PC-3 (cell line): Measurements from ENCODE around the gene SIPA1L2. TPM values are rescaled to one million over a fixed set of nuclear protein-coding genes. Genes with fewer than 3 reads are reported as not detected.

Experiments used
- ATAC-seq: fragments of 200-7000 bp; cut with Tn5 transposase; 2 replicates; pipeline ENCODE4 v1.9.1; 2020; ENCODE audit warnings: mild to moderate bottlenecking, moderate library complexity
- BruUV-seq: library from RNA; stranded (reverse); fragments of 400-500 nt; replicated peaks from 2 replicates; lab custom pipeline; 2021; lab: Mats Ljungman, UMichigan
- CTCF ChIA-PET: fragments of 300-600 bp; sonication (Branson Sonifier 250); formaldehyde crosslinking; loops from one replicate; lab custom pipeline; 2022; ENCODE audit warnings: antibody characterized with exemption; lab: Charles Lee
- POLR2A ChIA-PET: fragments of 300-600 bp; sonication (Branson Sonifier 250); formaldehyde crosslinking; loops from one replicate; lab custom pipeline; 2022; ENCODE audit warnings: antibody characterized with exemption; ENCODE audit not compliant: unreplicated experiment; lab: Charles Lee
- DNase-seq: peaks from one replicate; pipeline ENCODE4 v3.0.0-alpha.2; 2015
- H2AFZ ChIP-seq: fragments of 300-600 bp; sonication (generic); 2 replicates; pipeline ENCODE4 v1.6.0; 2016; ENCODE audit warnings: antibody characterized with exemption, low read length
- H3F3A ChIP-seq: fragments of 300-600 bp; sonication (generic); one replicate; pipeline ENCODE4 v1.6.0; 2017; ENCODE audit warnings: antibody characterized with exemption, low read length, control low read depth, mild to moderate bottlenecking; ENCODE audit not compliant: unreplicated experiment
- H3K27ac ChIP-seq: fragments of 300-600 bp; sonication (generic); 2 replicates; pipeline ENCODE4 v1.5.1; 2016; ENCODE audit warnings: mild to moderate bottlenecking, low read length
- H3K27me3 ChIP-seq: fragments of 300-600 bp; sonication (generic); 2 replicates; pipeline ENCODE4 v1.6.1; 2016; ENCODE audit warnings: low read length, mixed read lengths
- H3K36me3 ChIP-seq: fragments of 300-600 bp; sonication (generic); 2 replicates; pipeline ENCODE4 v1.6.1; 2016; ENCODE audit warnings: low read depth, mixed run types, low read length, mixed read lengths
- H3K4me1 ChIP-seq: fragments of 300-600 bp; sonication (generic); 2 replicates; pipeline ENCODE4 v1.5.1; 2016; ENCODE audit warnings: low read length; ENCODE audit not compliant: insufficient read depth
- H3K4me2 ChIP-seq: fragments of 300-600 bp; sonication (generic); 2 replicates; pipeline ENCODE4 v1.6.0; 2016; ENCODE audit warnings: low read length
- H3K4me3 ChIP-seq: fragments of 300-600 bp; sonication (generic); 2 replicates; pipeline ENCODE4 v1.5.1; 2016; ENCODE audit warnings: mild to moderate bottlenecking, low read length, mixed read lengths
- H3K79me2 ChIP-seq: fragments of 300-600 bp; sonication (generic); 2 replicates; pipeline ENCODE4 v1.6.1; 2017; ENCODE audit warnings: low read length, mixed read lengths
- H3K9ac ChIP-seq: fragments of 300-600 bp; sonication (generic); 2 replicates; pipeline ENCODE4 v1.6.0; 2016; ENCODE audit warnings: mild to moderate bottlenecking, low read length
- H3K9me2 ChIP-seq: fragments of 300-600 bp; sonication (generic); replicated peaks from 2 replicates; pipeline ENCODE4 v1.6.1; 2016; ENCODE audit warnings: mixed run types, low read length, mixed read lengths
- H3K9me3 ChIP-seq: fragments of 300-600 bp; sonication (generic); 2 replicates; pipeline ENCODE4 v1.6.1; 2016; ENCODE audit warnings: low read length, mixed read lengths
- H4K20me1 ChIP-seq: fragments of 300-600 bp; sonication (generic); 2 replicates; pipeline ENCODE4 v1.6.1; 2016; ENCODE audit warnings: low read length, mixed read lengths
- EZH2 ChIP-seq: fragments of 300-600 bp; sonication (generic); IDR thresholded peaks from one replicate; pipeline ENCODE4 v1.6.1; 2017; ENCODE audit warnings: antibody characterized with exemption, mild to moderate bottlenecking, low read length; ENCODE audit not compliant: unreplicated experiment
- EZH2phosphoT487 ChIP-seq: fragments of 300-600 bp; sonication (generic); IDR thresholded peaks from 2 replicates; pipeline ENCODE4 v1.6.1; 2018; ENCODE audit warnings: mild to moderate bottlenecking, antibody characterized with exemption, low read length, borderline replicate concordance
- intact Hi-C: fragments of 100-400 bp; cut with micrococcal nuclease; formaldehyde crosslinking; loops from 2 replicates; pipeline ENCODE4 v1.9.0; 2023
- total RNA-seq: library from RNA; depleted of rRNA; stranded (reverse); fragments of >200 nt; gene quantifications from 2 replicates; pipeline ENCODE4 v1.2.3, GENCODE V29; 2014
- TF ChIP-seq, protein P1 (sequence below): fragments of 300-600 bp; sonication (generic); conservative IDR thresholded peaks from 2 replicates; pipeline ENCODE4 v1.5.1; 2017; ENCODE audit warnings: antibody characterized with exemption, low read depth, mild to moderate bottlenecking, low read length

The SIPA1L2 gene
- total RNA-seq, 1 experiment from 2014 or later: 9.8 TPM

DNA sequence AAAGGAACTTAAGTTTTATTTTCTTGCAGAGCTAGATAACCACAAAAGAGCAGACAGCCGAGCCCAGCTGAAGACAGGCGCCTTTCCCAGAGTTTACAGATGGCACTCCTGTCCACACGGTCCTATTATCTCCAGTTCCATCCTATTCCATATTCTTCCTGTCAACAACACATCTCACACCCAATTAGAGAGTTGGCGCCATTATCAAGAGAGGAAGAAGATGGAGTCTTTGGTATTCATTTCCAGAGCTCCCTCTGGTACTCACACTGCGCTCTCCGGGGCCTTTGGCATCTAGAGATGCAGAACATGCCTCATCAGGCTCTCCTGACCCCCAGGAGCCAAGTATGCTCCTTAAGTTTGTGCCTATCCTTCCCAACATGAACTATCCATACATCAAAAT is 43.3 kb upstream of the SIPA1L2 start:
- POLR2A ChIA-PET: no interaction called here
- Histone ChIP-seq H2AFZ (no peak overlapping the region), H3K27me3 (no peaks in the 10 kb centered on the region), H3K4me3 (no peak overlapping the region), H3K36me3 (no peaks in the 10 kb centered on the region), H3K4me1 (peaks cover 8% of the 10 kb centered on the region), H3K9me3 (no peaks in the 10 kb centered on the region), H3F3A (no peaks in the 10 kb centered on the region), H3K27ac (no peak overlapping the region), H3K4me2 (no peak overlapping the region), H3K9ac (no peak overlapping the region), H4K20me1 (no peaks in the 10 kb centered on the region), H3K9me2 (no peaks in the 10 kb centered on the region), H3K79me2 (no peaks in the 10 kb centered on the region)
- TF ChIP-seq EZH2 (no peak), EZH2phosphoT487 (no peak)
- ATAC-seq: no peak
- intact Hi-C loops: no loop called here
- DNase-seq: no peak
- CTCF ChIA-PET: no interaction called here
- no TSS peak for BruUV-seq

DNA sequence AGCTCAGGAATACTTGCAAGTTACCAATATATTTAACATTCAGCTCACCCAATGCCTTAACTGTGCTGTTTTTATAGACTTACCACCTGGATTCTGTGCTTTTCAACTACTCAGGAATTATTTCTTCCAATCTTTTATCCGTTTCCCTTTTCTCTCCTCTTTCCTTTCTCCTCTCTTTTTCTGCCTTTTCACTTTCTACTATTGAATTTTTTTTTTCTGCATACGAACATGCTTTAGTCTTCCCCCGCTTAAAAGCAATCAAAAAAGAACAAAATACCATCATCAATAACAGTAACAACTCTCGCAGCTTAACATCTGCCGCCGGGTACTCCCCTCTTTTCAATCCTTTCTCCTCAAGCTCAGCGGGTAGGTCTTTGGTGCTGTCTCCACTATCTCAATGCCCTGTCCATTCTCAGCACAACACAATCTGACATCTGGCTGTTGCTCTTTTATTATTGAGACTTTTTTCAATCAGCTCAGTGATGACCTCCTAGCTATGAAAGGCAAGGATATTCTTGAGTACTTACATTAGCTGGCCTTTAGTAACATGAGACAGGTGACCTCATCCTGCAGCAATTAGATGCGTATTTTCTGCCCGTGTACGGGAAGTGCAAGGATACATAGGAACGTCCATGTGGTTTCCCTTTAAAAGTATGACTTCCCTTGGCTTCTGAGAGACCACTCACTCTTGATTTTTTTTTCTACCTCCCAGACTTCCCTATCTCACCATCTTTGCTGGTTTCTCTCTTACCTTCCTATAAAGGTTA is 40.2 kb upstream of the SIPA1L2 start:
- TF ChIP-seq EZH2phosphoT487 (no peak), EZH2 (no peak)
- TF ChIP-seq, protein P1, sequence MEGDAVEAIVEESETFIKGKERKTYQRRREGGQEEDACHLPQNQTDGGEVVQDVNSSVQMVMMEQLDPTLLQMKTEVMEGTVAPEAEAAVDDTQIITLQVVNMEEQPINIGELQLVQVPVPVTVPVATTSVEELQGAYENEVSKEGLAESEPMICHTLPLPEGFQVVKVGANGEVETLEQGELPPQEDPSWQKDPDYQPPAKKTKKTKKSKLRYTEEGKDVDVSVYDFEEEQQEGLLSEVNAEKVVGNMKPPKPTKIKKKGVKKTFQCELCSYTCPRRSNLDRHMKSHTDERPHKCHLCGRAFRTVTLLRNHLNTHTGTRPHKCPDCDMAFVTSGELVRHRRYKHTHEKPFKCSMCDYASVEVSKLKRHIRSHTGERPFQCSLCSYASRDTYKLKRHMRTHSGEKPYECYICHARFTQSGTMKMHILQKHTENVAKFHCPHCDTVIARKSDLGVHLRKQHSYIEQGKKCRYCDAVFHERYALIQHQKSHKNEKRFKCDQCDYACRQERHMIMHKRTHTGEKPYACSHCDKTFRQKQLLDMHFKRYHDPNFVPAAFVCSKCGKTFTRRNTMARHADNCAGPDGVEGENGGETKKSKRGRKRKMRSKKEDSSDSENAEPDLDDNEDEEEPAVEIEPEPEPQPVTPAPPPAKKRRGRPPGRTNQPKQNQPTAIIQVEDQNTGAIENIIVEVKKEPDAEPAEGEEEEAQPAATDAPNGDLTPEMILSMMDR: no peak
- ChIA-PET POLR2A (no interaction called here), CTCF (no interaction called here)
- H3K36me3 ChIP-seq: no peaks in the 10 kb centered on the region
- H3K9me3 ChIP-seq: no peaks in the 10 kb centered on the region
- no peaks in the 10 kb centered on the region for H3K79me2 ChIP-seq
- intact Hi-C loops: loop anchor here (10.0 kb wide), 1 partner anchor 95 kb away; no protein-coding TSS in a partner anchor
- H4K20me1 ChIP-seq: no peaks in the 10 kb centered on the region
- ATAC-seq (no peak), DNase-seq (no peak)
- no peak overlapping the region for H3K27ac ChIP-seq
- no TSS peak for BruUV-seq
- H3K4me2 ChIP-seq: no peak overlapping the region
- H2AFZ ChIP-seq: no peak overlapping the region
- H3K4me1 ChIP-seq: peaks cover 12% of the 10 kb centered on the region
- no peaks in the 10 kb centered on the region for H3K9me2 ChIP-seq
- H3K27me3 ChIP-seq: no peaks in the 10 kb centered on the region
- no peaks in the 10 kb centered on the region for H3F3A ChIP-seq
- H3K4me3 ChIP-seq: no peak overlapping the region
- H3K9ac ChIP-seq: no peak overlapping the region

DNA sequence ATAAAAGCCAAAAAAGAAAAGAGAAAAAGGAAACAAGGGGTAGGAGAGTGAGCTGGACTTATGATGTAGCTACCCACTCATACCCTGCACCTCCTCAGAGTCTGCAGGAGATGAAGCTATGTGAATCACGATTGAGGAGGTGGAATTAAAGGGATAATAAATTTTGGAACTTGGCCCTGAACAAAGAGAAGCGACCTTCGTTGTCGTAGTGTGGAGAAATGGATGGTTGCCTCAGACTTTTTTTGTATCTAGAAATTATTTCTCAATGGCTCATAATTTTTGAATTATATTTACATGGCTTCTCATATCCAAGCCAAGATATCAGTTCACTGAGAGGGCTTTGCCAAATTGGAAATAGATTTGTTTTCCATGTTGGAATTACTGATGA is 37.8 kb upstream of the SIPA1L2 start:
- no peak overlapping the region for H3K4me3 ChIP-seq
- TF ChIP-seq EZH2phosphoT487: no peak
- no peaks in the 10 kb centered on the region for H3K9me3 ChIP-seq
- no TSS peak for BruUV-seq
- H3K27ac ChIP-seq: no peak overlapping the region
- POLR2A ChIA-PET: no interaction called here
- no peak overlapping the region for H3K9ac ChIP-seq
- intact Hi-C loops: loop anchor here (10.0 kb wide), 1 partner anchor 97 kb away; no protein-coding TSS in a partner anchor
- no peak overlapping the region for H2AFZ ChIP-seq
- ATAC-seq (no peak), DNase-seq (no peak)
- H3K36me3 ChIP-seq: no peaks in the 10 kb centered on the region
- no peak overlapping the region for H3K4me2 ChIP-seq
- no peaks in the 10 kb centered on the region for H3K27me3 ChIP-seq
- H3K79me2 ChIP-seq: no peaks in the 10 kb centered on the region
- no peaks in the 10 kb centered on the region for H3K9me2 ChIP-seq
- peaks cover 4% of the 10 kb centered on the region for H3F3A ChIP-seq
- CTCF ChIA-PET: no interaction called here
- H3K4me1 ChIP-seq: peaks cover 21% of the 10 kb centered on the region
- H4K20me1 ChIP-seq: no peaks in the 10 kb centered on the region
